Neural cell (in vitro differentiated cells): Measurements from ENCODE around the gene OLFM1. TPM values are rescaled to one million over a fixed set of nuclear protein-coding genes. Genes with fewer than 3 reads are reported as not detected.

Experiments
- H2AFZ ChIP-seq: fragments of 200-600, 300-800 bp; sonication (generic), shearing (Covaris generic); 2 replicates; pipeline ENCODE4 v1.6.0; 2014; ENCODE audit warnings: low read depth, mild to moderate bottlenecking, antibody characterized with exemption, low read length, moderate library complexity
- H3F3A ChIP-seq: fragments of 200-600 bp; shearing (Covaris generic); 2 replicates; pipeline ENCODE4 v1.6.1; 2016; ENCODE audit warnings: mild to moderate bottlenecking, moderate library complexity, mixed read lengths, antibody characterized with exemption, low read length; ENCODE audit not compliant: insufficient read depth, poor library complexity, severe bottlenecking
- H3K27ac ChIP-seq: fragments of 200-600, 300-800 bp; sonication (generic), shearing (Covaris generic); 2 replicates; pipeline ENCODE4 v1.5.1; 2014; ENCODE audit warnings: mild to moderate bottlenecking, low read length, moderate library complexity
- H3K27me3 ChIP-seq: fragments of 300-800, 200-600 bp; sonication (generic), shearing (Covaris generic); 2 replicates; pipeline ENCODE4 v1.6.0; 2014; ENCODE audit warnings: mild to moderate bottlenecking, low read depth, low read length, moderate library complexity; ENCODE audit not compliant: insufficient read depth
- H3K36me3 ChIP-seq: fragments of 300-800, 200-600 bp; sonication (generic), shearing (Covaris generic); 2 replicates; pipeline ENCODE4 v1.5.1; 2014; ENCODE audit warnings: mild to moderate bottlenecking, antibody characterized with exemption, low read length, moderate library complexity; ENCODE audit not compliant: insufficient read depth
- H3K4me2 ChIP-seq: fragments of 300-800, 200-600 bp; sonication (generic), shearing (Covaris generic); 2 replicates; pipeline ENCODE4 v1.6.0; 2014; ENCODE audit warnings: mild to moderate bottlenecking, low read length
- H3K4me3 ChIP-seq: fragments of 300-800, 200-600 bp; sonication (generic), shearing (Covaris generic); 2 replicates; pipeline ENCODE4 v1.5.1; 2014; ENCODE audit warnings: mild to moderate bottlenecking, low read length, moderate library complexity
- H3K79me2 ChIP-seq: fragments of 200-600 bp; shearing (Covaris generic); replicated peaks from 2 replicates; pipeline ENCODE4 v1.6.0; 2014; ENCODE audit warnings: mild to moderate bottlenecking, low read length, moderate library complexity; ENCODE audit not compliant: insufficient read depth
- H3K9ac ChIP-seq: fragments of 300-800, 200-600 bp; sonication (generic), shearing (Covaris generic); 2 replicates; pipeline ENCODE4 v1.6.1; 2016; ENCODE audit warnings: mild to moderate bottlenecking, low read length, mixed read lengths
- H3K9me2 ChIP-seq: fragments of 200-600 bp; shearing (Covaris generic); 2 replicates; pipeline ENCODE4 v1.6.1; 2016; ENCODE audit warnings: mild to moderate bottlenecking, low read length, mixed read lengths; ENCODE audit not compliant: insufficient read depth
- H3K9me3 ChIP-seq: fragments of 200-600, 300-800 bp; sonication (generic), shearing (Covaris generic); 2 replicates; pipeline ENCODE4 v1.6.1; 2016; ENCODE audit warnings: mild to moderate bottlenecking, mixed run types, low read length, moderate library complexity, mixed read lengths
- H4K20me1 ChIP-seq: fragments of 200-600 bp; shearing (Covaris generic); 2 replicates; pipeline ENCODE4 v1.6.1; 2016; ENCODE audit warnings: mild to moderate bottlenecking, mixed run types; ENCODE audit not compliant: insufficient read depth
- CTCF ChIP-seq: fragments of 450-650 bp; IDR thresholded peaks from 2 replicates; pipeline ENCODE4 v1.5.1; 2014; ENCODE audit warnings: antibody characterized with exemption, mild to moderate bottlenecking, moderate library complexity; ENCODE audit not compliant: poor library complexity, severe bottlenecking
- MXI1 ChIP-seq: fragments of 450-650 bp; conservative IDR thresholded peaks from 2 replicates; pipeline ENCODE4 v1.6.1; 2014; ENCODE audit warnings: antibody characterized with exemption, mild to moderate bottlenecking; ENCODE audit not compliant: poor library complexity, severe bottlenecking
- POLR2AphosphoS5 ChIP-seq: IDR thresholded peaks from 2 replicates; pipeline ENCODE4 v1.6.1; 2012
- RAD21 ChIP-seq: fragments of 450-650 bp; conservative IDR thresholded peaks from 2 replicates; pipeline ENCODE4 v1.6.1; 2014; ENCODE audit warnings: antibody characterized with exemption, mild to moderate bottlenecking, moderate library complexity
- REST ChIP-seq: IDR thresholded peaks from 2 replicates; pipeline ENCODE4 v1.6.1; 2012; ENCODE audit warnings: borderline replicate concordance
- SMC3 ChIP-seq: fragments of 450-650 bp; conservative IDR thresholded peaks from 2 replicates; pipeline ENCODE4 v1.6.1; 2014; ENCODE audit warnings: antibody characterized with exemption, mild to moderate bottlenecking, moderate library complexity; ENCODE audit not compliant: poor library complexity
- TAF1 ChIP-seq: IDR thresholded peaks from 2 replicates; pipeline ENCODE4 v1.6.1; 2012; ENCODE audit warnings: low read depth
- polyA plus RNA-seq: library from polyadenylated mRNA; depleted of rRNA; stranded (reverse); fragments of >200 nt; gene quantifications from 2 replicates; pipeline ENCODE4 v1.2.3, GENCODE V29; 2014

OLFM1 gene
- polyA plus RNA-seq, 1 donor from 2014 or later: 102 TPM

GRCh38 chr9:135084881-135085760, 2.3 kb upstream of the OLFM1 start:
- no peak overlapping the region for H3K9ac ChIP-seq
- no peak overlapping the region for H3K27ac ChIP-seq
- H3K36me3 ChIP-seq: no peaks in the 10 kb centered on the region
- no peaks in the 10 kb centered on the region for H3K9me2 ChIP-seq
- H3K79me2 ChIP-seq: no peaks in the 10 kb centered on the region
- H3K9me3 ChIP-seq: peaks cover 7% of the 10 kb centered on the region
- peaks cover 4% of the 10 kb centered on the region for H4K20me1 ChIP-seq
- H3K27me3 ChIP-seq: peaks cover 32% of the 10 kb centered on the region
- H3F3A ChIP-seq: no peaks in the 10 kb centered on the region
- H2AFZ ChIP-seq: no peak overlapping the region
- no peak overlapping the region for H3K4me3 ChIP-seq
- H3K4me2 ChIP-seq: no peak overlapping the region
- peak; percentile 52 for TF ChIP-seq RAD21
- no peak for TF ChIP-seq CTCF
- peak; percentile 49 for TF ChIP-seq SMC3

GRCh38 chr9:135085830-135086546, 1.5 kb upstream of the OLFM1 start:
- peak overlapping the region; percentile 26 for H3K4me3 ChIP-seq
- no peak overlapping the region for H3K9ac ChIP-seq
- H3K79me2 ChIP-seq: no peaks in the 10 kb centered on the region
- no peak overlapping the region for H3K4me2 ChIP-seq
- H3K36me3 ChIP-seq: no peaks in the 10 kb centered on the region
- peaks cover 34% of the 10 kb centered on the region for H3K27me3 ChIP-seq
- no peaks in the 10 kb centered on the region for H3F3A ChIP-seq
- TF ChIP-seq REST (no peak), TAF1 (no peak), RAD21 (peak; percentile 99), POLR2AphosphoS5 (no peak), CTCF (peak; percentile 99), SMC3 (peak; percentile 100), MXI1 (no peak)
- no peak overlapping the region for H3K27ac ChIP-seq
- no peaks in the 10 kb centered on the region for H3K9me2 ChIP-seq
- H4K20me1 ChIP-seq: peaks cover 4% of the 10 kb centered on the region
- H3K9me3 ChIP-seq: peaks cover 7% of the 10 kb centered on the region
- H2AFZ ChIP-seq: no peak overlapping the region
